ENCODE results near the gene SBF2. TPM values are rescaled to one million over a fixed set of nuclear protein-coding genes. Genes with fewer than 3 reads are reported as not detected.

The SBF2 gene
- total and polyA plus RNA-seq, 2 donors (not counting 3 experiments of a cell fraction or from before 2014, with no cell fraction given): 15.4 to 42.4 TPM

- POLR2A ChIA-PET: no interaction called here
These were observed 180.2 kb downstream of the SBF2 start for GRCh38 chr11:10113852-10114251.

More at GRCh38 chr11:10113852-10114251, 180.2 kb downstream of the SBF2 start:
- no peak for TF ChIP-seq GATA2 (IDR thresholded peaks at IDR 0.05; ENCODE audit: insufficient read depth, insufficient read length, low read depth, low read length)
- TF ChIP-seq POLR2A (IDR thresholded peaks at IDR 0.05; ENCODE audit: low read depth, low read length): no peak
- TF ChIP-seq POLR2AphosphoS5 (IDR thresholded peaks at IDR 0.05; ENCODE audit: insufficient read depth, low read depth, low read length): no peak
- no peak for TF ChIP-seq CTCF (IDR thresholded peaks at IDR 0.05; ENCODE audit: extremely low read depth in 1 of 2, insufficient read depth in 1 of 2, low read depth in 1 of 2, low read length in 2 of 2)
- no peak for TF ChIP-seq MAX (IDR thresholded peaks at IDR 0.05; ENCODE audit: insufficient read depth, insufficient read length)
- no peak for TF ChIP-seq JUN (IDR thresholded peaks at IDR 0.05; ENCODE audit: borderline replicate concordance, insufficient read depth, insufficient read length, low read depth)
- no peak for TF ChIP-seq MYC (IDR thresholded peaks at IDR 0.05; ENCODE audit: low read depth, low read length)
- TF ChIP-seq FOS (IDR thresholded peaks at IDR 0.05; ENCODE audit: borderline replicate concordance, insufficient read depth, low read length): no peak
- no peak for TF ChIP-seq EZH2 (IDR thresholded peaks at IDR 0.05; ENCODE audit: borderline replicate concordance, low read depth, low read length, severe bottlenecking)
- FAIRE-seq: no peak
- Histone ChIP-seq H3K36me3 (ENCODE audit: control insufficient read depth in 2 of 2, extremely low read depth in 1 of 2, insufficient read depth in 2 of 2, low read length in 2 of 2) (no peaks in the 10 kb centered on the region), H3K79me2 (ENCODE audit: control insufficient read depth, insufficient read depth, low read length) (no peaks in the 10 kb centered on the region), H3K27me3 (ENCODE audit: control insufficient read depth in 2 of 2, insufficient read depth in 2 of 2, low read length in 2 of 2) (no peaks in the 10 kb centered on the region), H4K20me1 (replicated peaks; ENCODE audit: control insufficient read depth, extremely low read depth, insufficient read depth, low read length) (no peaks in the 10 kb centered on the region), H3K27ac (ENCODE audit: insufficient read depth, low read depth, low read length) (no peak overlapping the region), H2AFZ (ENCODE audit: low read depth, low read length) (no peak overlapping the region), H3K9ac (replicated peaks; ENCODE audit: extremely low read depth, insufficient read depth, low read length) (no peak overlapping the region), H3K9me1 (replicated peaks; ENCODE audit: control insufficient read depth, extremely low read depth, insufficient read depth, low read length) (peaks cover 2% of the 10 kb centered on the region), H3K4me2 (ENCODE audit: insufficient read depth, low read length) (no peak overlapping the region), H3K4me3 (replicated peaks in 1 of 3; ENCODE audit: insufficient read depth in 1 of 3, low read depth in 1 of 3, low read length in 3 of 3) (no peak overlapping the region), H3K9me3 (replicated peaks; ENCODE audit: control insufficient read depth, insufficient read depth, low read length) (no peaks in the 10 kb centered on the region), H3K4me1 (ENCODE audit: control insufficient read depth, extremely low read depth, insufficient read depth, low read length) (peaks cover 14% of the 10 kb centered on the region)
- CTCF ChIA-PET: no interaction called here
- no peak for DNase-seq (ENCODE audit: low read depth, low spot score)
- intact Hi-C loops (cut with micrococcal nuclease) (no loop called here), dilution Hi-C loops (cut with MboI; ENCODE audit: extremely low pct_ligation_motif_present, low sequenced_read_pairs) (no loop called here)
- no TSS peak for BruUV-seq (replicated peaks)
